SK-N-MC (cell line): Measurements from ENCODE around the gene TBC1D2B.
A peak's percentile ranks its signal among the peaks of the same experiment; 100 is the strongest.

Experiments used
- DNase-seq: peaks from one replicate; pipeline ENCODE4 v3.0.0-alpha.2; 2011; ENCODE audit warnings: low read depth, low spot score
- H3K27ac ChIP-seq: fragments of 200-600 bp; sonication (generic); 2 replicates; pipeline ENCODE4 v1.5.1; 2016; ENCODE audit warnings: mixed run types
- H3K36me3 ChIP-seq: fragments of 200-600 bp; sonication (generic); 2 replicates; pipeline ENCODE4 v1.6.1; 2017; ENCODE audit warnings: antibody characterized with exemption, low read length, mixed read lengths; ENCODE audit not compliant: insufficient read depth
- H3K4me3 ChIP-seq: fragments of 200-600 bp; sonication (generic); 2 replicates; pipeline ENCODE4 v1.5.1; 2016
- H3K9ac ChIP-seq: fragments of 200-600 bp; sonication (generic); 2 replicates; pipeline ENCODE4 v1.8.0; 2017; ENCODE audit warnings: mixed run types, mixed read lengths; ENCODE audit not compliant: insufficient read length
- H3K9me3 ChIP-seq: fragments of 200-600 bp; sonication (generic); 2 replicates; pipeline ENCODE4 v1.6.1; 2017; ENCODE audit warnings: low read depth, mild to moderate bottlenecking, antibody characterized with exemption, low read length, moderate library complexity, mixed read lengths
- EZH2 ChIP-seq: fragments of 200-600 bp; sonication (generic); IDR thresholded peaks from one replicate; pipeline ENCODE4 v1.6.1; 2017; ENCODE audit warnings: antibody characterized with exemption
- FOXP2 ChIP-seq: optimal IDR thresholded peaks from 2 replicates; pipeline ENCODE3; 2011; ENCODE audit warnings: mild to moderate bottlenecking, moderate library complexity; ENCODE audit not compliant: insufficient read depth; ENCODE audit errors: extremely low read length, control extremely low read depth
- POLR2AphosphoS5 ChIP-seq: IDR thresholded peaks from 2 replicates; pipeline ENCODE4 v1.6.1; 2012; ENCODE audit warnings: mild to moderate bottlenecking, low read depth, low read length, borderline replicate concordance

The TBC1D2B gene

DNA sequence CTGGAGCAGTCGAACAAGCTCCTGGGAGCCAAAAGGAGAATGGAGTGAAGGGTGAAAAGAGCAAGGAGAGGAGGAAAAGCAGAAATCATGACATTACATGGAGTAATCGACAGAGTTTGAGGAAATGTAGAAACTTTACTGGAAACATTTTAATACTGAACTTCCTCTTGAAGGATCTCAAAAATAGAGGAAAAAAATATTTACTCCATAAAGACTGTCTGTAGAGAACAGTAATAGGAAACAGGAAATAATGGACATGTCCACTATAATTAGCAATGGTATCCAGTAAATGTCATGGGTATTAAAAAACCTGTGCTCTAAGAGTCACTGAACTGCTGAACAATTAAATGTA lies 53.0 kb downstream of the TBC1D2B start:
- Histone ChIP-seq H3K9ac (no peak overlapping the region), H3K36me3 (peaks cover 86% of the 10 kb centered on the region), H3K4me3 (no peak overlapping the region), H3K27ac (no peak overlapping the region), H3K9me3 (no peaks in the 10 kb centered on the region)
- TF ChIP-seq FOXP2 (no peak), EZH2 (no peak), POLR2AphosphoS5 (no peak)
- no peak for DNase-seq

DNA sequence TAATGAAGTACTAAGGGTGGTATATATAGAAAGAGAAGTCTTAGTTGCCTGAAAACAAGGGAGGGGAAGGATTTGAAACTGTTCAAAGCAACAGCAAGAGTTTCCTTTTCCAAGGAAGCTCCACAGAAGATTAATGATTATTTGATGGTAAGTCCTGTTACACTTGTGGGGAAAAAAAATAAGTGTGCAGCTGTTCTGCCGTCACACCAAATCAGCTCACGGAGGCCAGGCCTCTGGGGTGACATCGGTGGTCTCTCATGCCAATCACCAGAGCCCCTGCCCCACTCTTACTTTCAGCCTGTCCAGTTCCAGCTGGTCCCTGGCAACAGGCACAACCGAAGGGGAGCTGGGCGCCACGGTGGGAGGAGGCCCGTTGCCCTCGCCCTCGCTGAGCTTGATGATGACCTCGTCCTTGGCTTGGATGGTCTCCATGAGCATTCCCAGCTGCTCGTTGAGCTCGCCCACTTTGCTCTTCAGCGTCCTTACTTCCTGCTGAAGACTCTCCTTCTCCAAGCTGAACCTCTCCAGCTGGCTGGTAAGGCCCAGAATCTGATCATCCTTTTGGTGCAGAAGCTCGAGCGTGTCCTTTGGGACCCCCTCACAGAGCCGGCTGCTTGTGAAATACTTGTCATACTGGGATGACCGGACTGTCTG lies 53.5 kb downstream of the TBC1D2B start:
- no peaks in the 10 kb centered on the region for H3K9me3 ChIP-seq
- peaks cover 86% of the 10 kb centered on the region for H3K36me3 ChIP-seq
- H3K4me3 ChIP-seq: no peak overlapping the region
- no peak overlapping the region for H3K27ac ChIP-seq
- DNase-seq: no peak
- no peak overlapping the region for H3K9ac ChIP-seq
- no peak for TF ChIP-seq EZH2

DNA sequence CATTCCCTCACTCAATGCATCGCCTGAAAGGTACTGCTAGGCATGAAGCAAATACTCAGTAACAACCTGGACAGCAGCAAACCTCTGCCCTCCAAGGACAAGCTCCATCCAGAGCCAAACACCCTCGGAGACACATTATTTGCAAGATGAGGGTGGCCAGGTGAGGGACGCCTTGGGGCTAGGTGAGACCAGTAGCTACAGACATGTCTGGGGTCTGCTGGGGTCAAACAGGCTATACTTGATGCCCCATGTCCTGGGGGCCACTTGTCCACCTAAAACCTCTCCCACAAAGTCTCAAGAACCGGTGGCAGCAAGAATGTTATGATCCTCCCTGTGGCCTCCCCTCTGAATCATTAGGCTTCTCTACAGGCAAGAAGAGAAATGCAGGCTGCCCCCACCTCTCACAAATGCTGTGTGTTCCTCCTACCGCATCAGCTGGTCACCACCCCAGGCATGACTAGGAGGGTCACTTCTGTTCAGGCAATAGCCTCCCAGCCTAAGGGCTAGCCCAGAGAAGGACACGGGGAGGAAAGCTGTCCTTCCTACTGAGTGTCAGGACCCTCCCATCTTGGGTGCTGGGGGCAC lies 54.3 kb downstream of the TBC1D2B start:
- H3K9ac ChIP-seq: no peak overlapping the region
- H3K27ac ChIP-seq: no peak overlapping the region
- H3K36me3 ChIP-seq: peaks cover 89% of the 10 kb centered on the region
- no peak for DNase-seq
- H3K4me3 ChIP-seq: no peak overlapping the region
- TF ChIP-seq POLR2AphosphoS5 (no peak), FOXP2 (no peak), EZH2 (no peak)
- no peaks in the 10 kb centered on the region for H3K9me3 ChIP-seq

DNA sequence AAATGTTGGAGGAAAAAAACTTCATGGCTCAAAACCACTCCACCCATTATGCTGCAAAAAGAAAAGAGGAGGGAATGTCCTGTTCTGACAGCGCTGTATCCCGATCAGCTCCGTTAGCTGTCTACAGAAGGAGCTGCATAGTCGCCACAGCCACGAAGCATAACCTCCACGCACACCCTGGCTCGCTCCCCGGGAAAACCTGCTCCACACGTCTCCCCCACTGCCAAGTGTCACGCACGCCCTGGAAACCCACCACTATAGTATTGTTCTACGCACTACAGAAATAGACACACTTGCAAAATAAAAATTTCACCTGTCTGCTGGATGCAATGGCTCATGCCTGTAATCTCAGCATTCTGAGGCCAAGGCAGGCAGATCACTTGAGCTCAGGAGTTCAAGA lies 55.8 kb downstream of the TBC1D2B start:
- TF ChIP-seq EZH2 (no peak), FOXP2 (no peak), POLR2AphosphoS5 (no peak)
- Histone ChIP-seq H3K4me3 (no peak overlapping the region), H3K9me3 (no peaks in the 10 kb centered on the region), H3K36me3 (peaks cover 89% of the 10 kb centered on the region), H3K9ac (no peak overlapping the region), H3K27ac (no peak overlapping the region)
- no peak for DNase-seq

DNA sequence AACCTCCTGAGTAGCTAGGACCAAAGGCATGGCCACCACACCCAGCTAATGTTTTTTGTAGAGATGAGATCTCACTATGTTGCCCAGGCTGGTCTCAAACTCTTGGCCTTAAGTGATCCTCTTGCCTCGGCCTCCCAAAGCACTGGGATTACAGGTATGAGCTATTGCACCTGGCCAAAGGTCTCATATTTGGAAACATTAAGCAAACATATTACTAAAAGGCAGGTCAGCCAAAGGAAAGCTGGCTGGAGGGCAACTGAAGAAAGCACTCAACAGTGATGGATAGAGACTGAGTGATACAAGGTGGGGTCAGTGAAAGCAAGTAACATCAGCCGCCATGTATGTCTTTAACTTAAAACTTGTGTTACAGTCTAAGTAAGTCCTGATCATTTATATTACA lies 57.5 kb downstream of the TBC1D2B start:
- peaks cover 89% of the 10 kb centered on the region for H3K36me3 ChIP-seq
- no peak for DNase-seq
- no peaks in the 10 kb centered on the region for H3K9me3 ChIP-seq
- no peak overlapping the region for H3K27ac ChIP-seq
- H3K9ac ChIP-seq: no peak overlapping the region
- no peak overlapping the region for H3K4me3 ChIP-seq
- TF ChIP-seq FOXP2 (no peak), POLR2AphosphoS5 (no peak), EZH2 (no peak)

DNA sequence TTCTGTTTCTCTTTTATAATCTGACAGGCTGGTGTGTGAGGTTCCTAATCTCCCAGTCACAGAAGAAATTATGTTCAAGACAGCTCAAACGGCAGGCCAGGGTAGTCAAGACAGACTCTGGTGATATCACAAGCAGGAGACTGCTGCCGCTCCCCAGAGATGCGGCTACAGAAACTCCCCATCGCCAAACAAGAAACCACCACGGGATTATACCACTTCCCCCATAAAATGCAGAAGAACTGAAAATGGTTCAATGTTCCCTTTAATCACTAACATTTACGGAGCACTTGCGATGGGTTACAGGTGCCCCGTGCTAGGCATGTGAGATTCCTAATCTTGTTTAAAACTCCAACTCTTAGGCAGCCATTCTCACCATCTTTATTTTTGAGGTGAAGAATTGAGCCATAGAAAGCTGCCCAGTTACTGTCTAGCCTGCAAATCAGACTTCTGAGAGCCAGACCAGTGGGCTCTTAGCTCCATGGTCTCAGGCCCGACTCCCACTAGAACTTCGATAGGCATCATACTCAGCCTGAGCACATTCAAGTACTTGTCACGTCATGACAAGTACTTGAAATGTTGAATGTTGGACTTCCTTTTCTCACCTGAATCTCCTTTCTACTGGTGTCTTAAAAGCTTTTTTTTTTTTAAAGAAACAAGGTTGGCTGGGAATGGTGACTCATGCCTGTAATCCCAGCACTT lies 58.4 kb downstream of the TBC1D2B start:
- Histone ChIP-seq H3K9ac (no peak overlapping the region), H3K27ac (peak overlapping the region; percentile 64; the same call in 1 of the 2 replicates), H3K36me3 (peaks cover 87% of the 10 kb centered on the region), H3K4me3 (no peak overlapping the region), H3K9me3 (no peaks in the 10 kb centered on the region)
- DNase-seq: no peak
- TF ChIP-seq EZH2: no peak
- TF ChIP-seq POLR2AphosphoS5: no peak
- no peak for TF ChIP-seq FOXP2

DNA sequence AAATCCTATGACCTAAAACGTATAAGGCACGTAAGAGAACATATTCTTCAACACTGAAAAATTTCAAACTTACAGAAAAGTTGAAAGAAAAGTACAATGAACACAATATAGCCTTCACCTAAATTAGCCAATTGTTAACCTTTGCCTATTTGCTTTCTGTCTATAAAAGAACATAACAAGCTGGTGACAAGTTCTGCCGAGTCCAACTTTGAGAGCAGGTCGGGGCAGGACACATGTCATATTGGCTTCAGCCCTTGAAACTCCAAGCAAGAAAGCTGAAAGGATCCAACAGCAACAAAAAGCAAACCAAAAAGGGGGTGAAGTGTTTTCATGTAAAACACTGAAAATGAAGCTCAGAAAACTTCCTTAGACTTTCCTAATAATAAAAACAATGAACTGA lies 59.1 kb downstream of the TBC1D2B start:
- DNase-seq: no peak
- H3K36me3 ChIP-seq: peaks cover 86% of the 10 kb centered on the region
- peak overlapping the region; percentile 64; the same call in 1 of the 2 replicates for H3K27ac ChIP-seq
- H3K9me3 ChIP-seq: no peaks in the 10 kb centered on the region
- TF ChIP-seq FOXP2: no peak
- TF ChIP-seq POLR2AphosphoS5: no peak
- no peak for TF ChIP-seq EZH2
- H3K9ac ChIP-seq: no peak overlapping the region
- no peak overlapping the region for H3K4me3 ChIP-seq

DNA sequence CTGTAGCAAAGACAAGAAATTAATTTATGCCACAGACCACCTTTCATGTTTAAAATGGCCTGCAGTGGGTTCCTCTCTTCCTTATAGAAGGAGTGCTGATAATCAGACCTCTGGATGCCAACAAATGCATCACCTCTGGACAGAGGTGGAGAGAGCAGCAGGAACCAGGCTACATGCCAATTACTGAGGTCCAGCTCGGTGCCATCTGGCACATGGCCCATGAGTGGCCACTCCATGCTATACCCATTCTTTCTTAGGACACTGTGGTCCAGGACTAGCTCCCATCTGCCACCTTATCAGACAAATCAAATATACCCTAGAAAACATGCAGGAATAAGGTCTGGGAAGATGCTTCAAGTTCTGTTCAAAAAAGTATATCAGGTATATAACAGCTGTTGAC lies 60.7 kb downstream of the TBC1D2B start:
- no peak overlapping the region for H3K27ac ChIP-seq
- peaks cover 86% of the 10 kb centered on the region for H3K36me3 ChIP-seq
- H3K9me3 ChIP-seq: no peaks in the 10 kb centered on the region
- DNase-seq: no peak
- no peak overlapping the region for H3K9ac ChIP-seq
- TF ChIP-seq FOXP2 (no peak), EZH2 (no peak), POLR2AphosphoS5 (no peak)
- no peak overlapping the region for H3K4me3 ChIP-seq

DNA sequence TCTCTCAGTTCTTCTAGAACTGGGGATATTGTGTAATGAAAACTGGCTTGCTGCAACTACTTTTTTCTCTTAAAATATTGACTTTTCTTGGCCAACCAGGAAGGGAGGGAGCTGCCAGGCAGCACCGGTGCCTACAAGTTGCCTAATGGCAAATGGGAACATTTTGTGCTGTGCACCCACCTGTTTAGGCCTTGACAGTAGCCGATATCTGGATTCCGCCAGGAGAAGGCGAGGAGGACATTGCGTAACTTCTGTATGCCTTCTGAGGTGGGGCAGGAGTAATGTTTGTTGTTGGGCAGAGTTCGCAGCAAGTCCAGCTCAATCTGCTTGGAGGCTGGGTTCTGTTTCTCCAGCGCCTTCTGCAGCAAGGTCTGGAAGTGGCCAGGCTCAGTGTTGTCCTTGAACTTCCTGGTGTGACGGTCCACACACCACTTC lies 64.9 kb downstream of the TBC1D2B start:
- Histone ChIP-seq H3K36me3 (peaks cover 86% of the 10 kb centered on the region), H3K9ac (no peak overlapping the region), H3K27ac (no peak overlapping the region), H3K9me3 (no peaks in the 10 kb centered on the region), H3K4me3 (no peak overlapping the region)
- TF ChIP-seq POLR2AphosphoS5 (no peak), EZH2 (no peak), FOXP2 (no peak)
- DNase-seq: no peak
